HS-5 (cell line): Measurements from ENCODE around the gene EAF2.
"Not testable (repeated sequence)": the region's sequence is repeated elsewhere in the genome, so short reads cannot be mapped to it uniquely, and the experiment has no call there.

ENCODE experiments used
- DNase-seq: peaks from one replicate; pipeline ENCODE4 v3.0.0-alpha.2; 2012; ENCODE audit warnings: low read depth

The EAF2 gene

DNA sequence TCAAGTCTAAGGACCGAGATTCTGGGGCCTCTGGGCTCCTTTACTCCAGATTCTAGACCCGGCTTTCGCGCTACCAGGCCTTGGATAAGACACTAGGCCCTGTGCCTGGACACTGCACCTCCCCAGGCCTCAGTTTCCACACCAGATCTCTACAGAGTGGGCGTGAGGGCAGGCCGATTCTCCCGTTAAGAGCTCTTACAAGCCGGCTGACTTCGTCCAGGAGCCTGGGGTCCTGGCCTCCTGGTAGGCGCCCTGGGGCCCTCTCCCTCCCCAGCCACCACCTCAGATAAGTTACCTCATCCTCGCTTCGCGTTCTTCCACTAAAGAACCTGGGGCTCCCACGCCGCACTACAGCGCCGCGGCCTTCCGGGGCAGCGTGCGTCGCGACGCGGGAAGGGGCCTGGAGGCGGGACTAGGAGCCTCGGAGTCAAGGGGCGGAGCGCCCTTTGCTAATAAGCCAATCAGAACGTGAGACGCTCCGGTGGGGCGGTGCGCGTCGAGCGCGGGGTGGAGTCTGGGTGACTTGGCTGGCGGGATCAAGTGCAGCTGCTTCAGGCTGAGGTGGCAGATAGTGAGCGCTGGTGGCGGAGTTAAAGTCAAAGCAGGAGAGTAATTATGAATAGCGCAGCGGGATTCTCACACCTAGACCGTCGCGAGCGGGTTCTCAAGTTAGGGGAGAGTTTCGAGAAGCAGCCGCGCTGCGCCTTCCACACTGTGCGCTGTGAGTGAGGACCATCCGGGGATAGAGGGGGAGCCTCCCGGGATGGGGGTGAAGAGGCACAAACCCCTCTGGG is at the start of gene EAF2, which contains the start of gene IQCB1:
Gene EAF2 (plus strand): TSS at position 539 of the 794 bp plus-strand sequence. CDS start 77 bp downstream, at position 616.
Gene IQCB1 (minus strand): TSS at position 390 of the 794 bp plus-strand sequence. CDS start 6,100 bp downstream, outside the sequence.
- peak; percentile 86 for DNase-seq

DNA sequence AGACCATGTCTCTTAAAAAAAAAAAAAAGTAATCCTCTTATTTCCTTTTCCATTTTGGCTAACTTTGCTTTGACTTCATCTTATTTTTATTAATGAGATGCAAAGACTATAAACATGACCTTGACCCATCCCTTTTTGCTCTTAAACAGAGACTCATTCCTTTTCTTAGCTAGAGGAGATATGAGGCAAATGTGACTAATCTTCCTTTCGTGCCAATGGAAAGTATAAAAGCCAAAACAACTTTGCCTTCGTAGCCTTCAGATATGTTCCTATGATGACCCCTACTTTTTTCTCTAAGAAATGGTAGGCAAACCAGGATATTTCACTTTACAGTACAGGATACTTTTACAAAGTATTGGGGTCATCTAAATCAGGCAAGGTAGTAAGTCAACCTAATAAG is 48.5 kb upstream of the EAF2 start:
- DNase-seq, result no peak

DNA sequence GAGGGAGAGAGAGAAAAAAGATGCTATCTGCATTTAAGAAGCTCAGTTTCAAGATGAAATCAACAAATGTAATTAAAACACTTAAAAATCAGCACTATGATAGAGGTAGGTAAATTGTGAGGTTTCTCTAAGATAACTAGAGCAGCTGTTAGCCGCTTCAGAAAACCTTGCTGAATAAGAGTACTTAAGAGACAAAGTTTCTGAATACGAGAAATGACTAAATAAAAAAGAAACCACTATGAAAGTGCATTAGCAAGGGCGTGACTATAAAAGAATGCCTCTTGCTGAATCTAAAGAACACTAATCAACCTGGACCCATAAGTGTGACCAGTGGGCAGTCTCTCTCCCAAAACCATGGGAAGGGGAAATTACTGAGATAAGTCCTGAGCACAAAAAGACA is 41.9 kb upstream of the EAF2 start:
- no peak for DNase-seq

DNA sequence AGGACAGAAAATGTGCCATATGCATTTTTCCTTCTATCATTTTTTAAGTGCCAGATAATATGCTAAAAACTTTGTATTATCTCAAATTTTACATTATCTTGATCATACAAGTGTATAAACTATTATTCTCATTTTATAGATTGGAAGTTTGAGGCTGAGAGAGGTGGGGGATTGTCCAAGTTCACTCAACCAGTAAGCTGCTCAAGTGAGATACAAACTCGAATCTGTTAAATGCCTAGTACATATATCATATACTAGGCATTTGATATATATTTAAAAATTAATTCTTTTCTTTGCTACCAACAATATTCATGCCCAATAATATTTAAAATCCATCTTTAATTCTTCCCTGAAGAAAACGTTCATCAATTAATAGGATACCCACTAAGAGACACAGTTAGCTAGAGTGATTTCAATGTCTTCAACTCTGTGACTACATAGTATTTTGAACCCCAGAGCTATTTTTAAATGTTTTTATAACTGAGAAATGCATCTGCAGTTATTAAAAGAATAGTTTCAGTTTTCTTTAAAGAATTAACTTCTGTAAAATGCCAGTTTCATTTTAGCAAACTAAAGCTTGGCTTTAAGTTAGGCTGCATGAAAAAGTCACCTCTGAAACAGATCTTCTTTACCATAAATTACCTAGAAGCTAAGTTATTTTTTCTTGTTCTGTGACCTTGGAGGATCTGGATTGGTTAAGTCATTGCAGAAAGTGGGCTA is 40.6 kb upstream of the EAF2 start:
- no peak for DNase-seq

DNA sequence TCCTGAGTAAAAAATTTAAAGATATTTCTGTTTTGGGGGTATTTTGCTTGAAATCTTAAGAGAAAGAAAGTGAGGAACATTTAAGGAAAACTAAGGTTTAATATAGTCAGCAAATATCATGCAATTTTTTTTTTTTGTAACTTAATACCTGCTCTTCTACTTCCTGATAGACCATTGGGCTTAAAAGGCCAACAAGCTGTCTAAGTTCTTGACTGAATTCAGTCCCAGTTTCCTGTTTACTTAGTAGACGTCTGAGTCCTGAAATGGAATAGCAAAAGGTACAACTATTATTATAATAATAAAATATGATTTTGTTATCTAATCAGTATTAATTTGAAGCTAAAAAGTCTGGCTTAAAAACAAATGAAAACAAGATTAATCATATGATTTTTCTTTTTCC is 38.0 kb upstream of the EAF2 start:
- no peak for DNase-seq

DNA sequence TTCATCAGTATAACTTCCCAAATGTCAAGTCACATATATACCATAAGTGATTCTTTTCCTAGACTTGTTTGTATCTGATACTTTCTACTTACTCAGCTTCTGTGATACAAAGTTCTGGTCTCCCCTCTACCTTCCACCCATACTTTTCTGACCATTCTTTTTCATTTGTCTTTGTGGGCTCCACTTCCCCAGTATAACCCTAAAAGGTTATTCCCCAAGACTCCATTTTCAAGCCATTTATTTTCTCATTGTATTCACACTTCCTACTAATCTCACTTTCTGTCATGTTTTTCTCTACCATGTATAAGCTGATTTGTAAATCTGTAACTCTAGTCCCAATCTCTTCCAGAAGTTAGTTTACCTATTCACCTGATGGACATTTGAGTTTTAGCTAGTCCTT is 34.1 kb upstream of the EAF2 start:
- DNase-seq, result no peak

DNA sequence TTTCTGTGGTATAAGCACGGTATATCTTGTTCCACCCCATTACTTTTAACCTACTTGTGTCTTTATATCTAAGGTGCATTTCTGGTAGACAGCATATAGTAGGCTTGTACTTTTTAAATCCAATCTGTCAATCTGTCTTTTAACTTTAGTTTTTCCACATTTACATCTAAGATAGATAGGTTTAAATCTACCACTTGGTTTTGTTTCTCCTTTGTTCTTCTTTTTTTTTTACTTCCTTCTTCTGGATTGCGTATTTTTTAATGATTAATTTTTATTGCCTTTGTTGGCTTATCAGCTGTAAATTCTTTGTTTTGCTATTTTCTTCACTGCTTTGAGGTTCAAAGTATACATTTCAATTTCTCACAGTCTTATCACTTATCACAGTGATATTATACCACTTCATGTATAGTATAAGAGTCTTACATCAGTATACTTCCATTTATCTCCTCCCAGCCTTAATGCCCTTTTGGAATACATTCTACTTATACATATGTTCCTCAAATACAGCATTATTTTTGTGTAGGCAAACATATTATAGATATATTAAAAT is 31.2 kb upstream of the EAF2 start:
- DNase-seq, result no peak

DNA sequence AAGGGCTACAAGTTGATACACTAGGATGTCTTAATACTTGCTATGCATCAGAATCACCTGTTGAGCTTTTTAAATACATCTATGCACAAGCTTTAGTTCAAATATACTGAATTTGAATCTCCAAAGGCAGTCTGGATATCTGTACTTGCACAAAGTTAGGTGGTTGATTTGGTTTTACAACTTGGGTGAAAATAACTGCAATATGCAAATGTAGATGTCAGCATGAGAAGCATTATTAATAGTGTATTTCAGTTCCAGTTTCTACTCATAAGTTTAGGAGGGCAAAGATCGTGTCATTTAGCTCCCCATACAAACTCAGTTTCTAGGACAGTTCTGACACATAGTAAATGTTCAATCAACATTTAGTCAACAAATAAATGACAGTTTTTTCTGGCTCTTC is 25.8 kb upstream of the EAF2 start:
- DNase-seq, result no peak

DNA sequence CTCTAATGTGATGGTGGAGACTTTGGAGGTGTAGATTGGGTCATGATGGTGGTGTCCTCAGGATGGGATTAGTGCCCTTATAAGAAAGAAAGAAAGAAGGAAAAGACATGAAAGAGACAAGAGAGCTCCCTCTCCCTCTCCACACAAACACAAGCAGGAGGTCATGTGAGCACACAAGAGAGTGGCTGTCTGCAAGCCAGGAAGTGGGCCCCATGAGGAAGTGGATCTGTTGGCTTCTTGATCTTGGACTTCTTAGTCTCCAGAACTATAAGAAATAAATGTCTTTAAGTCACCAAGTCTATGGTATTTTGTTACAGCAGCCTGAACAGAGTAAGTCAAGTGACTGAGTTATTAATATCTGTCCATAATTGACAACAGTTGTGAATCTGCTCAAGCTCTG is 17.3 kb upstream of the EAF2 start:
- DNase-seq, result no peak

DNA sequence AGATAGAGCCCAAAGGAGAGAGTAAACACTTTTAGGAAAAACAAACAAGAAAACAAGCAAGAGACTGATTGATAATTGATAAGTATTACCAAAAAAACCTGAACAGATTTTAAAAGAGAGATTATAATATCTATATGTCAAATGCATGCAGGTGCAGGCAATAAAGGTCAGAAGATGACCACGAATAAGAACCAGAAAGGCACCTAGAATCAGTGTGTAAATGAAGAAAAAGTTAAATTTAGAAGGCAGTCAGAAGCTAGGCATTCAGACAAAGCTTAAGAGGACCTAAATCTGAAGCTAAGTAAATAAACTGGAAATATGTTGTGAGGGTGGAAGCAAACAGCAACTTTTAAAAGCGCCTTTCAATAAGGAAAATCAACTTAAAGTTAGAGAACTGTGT is 16.4 kb upstream of the EAF2 start:
- no peak for DNase-seq

DNA sequence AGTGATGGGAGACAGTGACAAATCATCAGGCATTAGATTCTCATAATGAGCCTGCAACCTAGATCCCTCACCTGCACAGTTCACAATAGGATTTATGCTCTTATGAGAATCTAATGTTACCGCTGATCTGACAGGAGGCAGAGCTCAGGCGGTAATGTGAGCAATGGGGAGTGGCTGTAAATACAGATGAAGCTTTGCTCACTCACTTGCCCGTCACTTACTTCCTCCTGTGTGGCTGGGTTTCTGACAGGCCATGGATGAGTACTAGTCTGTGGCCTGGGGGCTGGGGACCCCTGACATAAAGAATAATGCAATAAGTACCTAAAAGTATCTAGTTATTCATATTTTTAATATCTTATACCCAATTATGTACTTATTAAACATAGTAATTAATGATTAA is 15.8 kb upstream of the EAF2 start:
- DNase-seq, result no peak

DNA sequence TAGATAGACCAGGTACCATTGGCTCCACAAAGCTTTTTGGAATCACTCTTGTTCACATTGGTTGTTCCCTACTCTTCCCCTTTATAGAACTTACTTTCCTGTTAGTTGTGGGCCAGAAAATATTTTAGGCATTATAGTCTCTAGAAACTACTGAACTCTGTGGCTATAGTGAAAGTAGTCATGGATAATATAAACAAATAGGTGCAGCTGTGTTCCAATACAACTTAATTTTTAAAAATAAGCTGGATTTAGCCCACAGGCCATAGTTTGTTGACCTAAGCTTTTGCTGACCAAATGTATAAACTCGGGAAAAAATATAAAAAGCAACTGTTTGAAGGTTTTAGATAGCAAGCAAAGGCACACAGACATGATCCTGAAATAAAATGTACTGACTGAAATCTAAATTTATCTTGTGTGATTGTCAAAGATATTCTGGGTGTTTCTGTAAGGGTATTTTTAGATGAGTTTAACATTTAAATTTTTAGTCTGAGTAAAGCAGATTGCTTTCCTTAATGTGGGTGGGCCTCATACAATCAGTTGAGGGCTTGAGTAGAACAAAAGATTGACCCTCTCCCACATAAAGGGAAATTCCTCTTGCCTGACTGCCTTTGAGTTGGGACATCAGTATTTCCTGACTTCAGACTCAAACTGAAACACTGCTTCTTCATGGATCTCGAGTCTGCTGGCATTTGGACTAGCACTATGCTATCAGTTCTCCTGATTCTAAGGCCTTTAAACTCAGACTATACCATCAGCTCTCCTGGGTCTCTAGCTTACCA is 13.4 kb upstream of the EAF2 start:
- DNase-seq, result no peak

DNA sequence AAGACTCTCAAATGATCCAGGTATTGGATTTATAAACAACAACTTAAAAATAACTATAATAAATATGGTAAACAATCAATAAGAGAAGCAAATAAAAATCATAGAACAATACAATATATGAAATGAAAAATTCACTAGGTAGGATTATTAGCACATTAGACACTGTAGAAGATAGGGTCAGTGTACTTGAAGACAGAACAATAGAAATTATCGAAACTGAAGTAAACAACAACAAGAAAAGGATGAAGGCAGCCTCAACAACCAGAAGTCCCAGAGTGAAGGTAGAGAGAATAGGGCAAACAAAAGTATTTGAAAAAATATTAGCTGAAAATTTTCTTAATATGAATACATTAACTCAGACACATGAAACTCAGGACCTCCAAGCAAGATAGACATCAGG is 12.0 kb upstream of the EAF2 start:
- DNase-seq, result no peak

DNA sequence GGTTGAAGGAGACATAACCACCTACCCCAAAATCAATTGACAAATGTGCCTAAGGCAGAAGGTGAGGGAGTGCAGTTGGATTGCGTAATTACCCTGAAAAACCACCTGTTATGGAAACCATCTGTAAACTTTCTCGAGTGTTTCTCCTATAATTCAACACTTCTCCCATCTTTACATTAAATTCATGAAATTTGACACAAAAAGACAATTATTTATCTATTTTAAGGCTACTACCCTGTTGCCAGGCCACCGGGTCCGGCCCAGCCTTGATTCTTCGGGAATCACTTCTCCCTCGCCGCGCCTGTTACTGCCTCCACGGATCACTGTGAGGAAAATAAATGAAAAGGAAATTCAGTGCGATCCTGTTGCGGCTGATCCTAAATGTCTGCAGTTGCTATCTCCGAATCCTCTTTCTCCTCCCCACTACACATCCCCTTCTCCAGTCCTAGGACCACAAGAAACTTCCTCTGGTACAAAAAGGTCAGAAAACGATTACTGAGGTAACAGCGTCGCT is 795 bp upstream of the EAF2 start:
- DNase-seq, result peak; percentile 5

DNA sequence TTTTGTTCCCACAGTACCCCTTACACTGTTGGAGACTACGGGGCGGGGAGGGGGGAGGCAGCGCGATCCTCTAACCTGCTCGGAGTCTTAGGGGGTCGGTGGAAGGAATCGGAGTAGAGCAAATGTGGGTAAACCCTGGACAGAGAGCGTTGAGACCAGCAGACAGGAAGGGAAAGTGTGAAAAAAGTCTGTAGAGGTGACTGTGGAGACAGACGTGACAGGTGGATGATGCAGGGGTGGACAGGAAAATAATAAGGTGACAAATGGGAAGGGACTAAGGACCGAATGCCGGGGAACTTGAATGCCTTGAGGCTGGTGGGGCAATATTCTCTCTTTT is 424 bp downstream of the EAF2 start:
- DNase-seq, result no peak

DNA sequence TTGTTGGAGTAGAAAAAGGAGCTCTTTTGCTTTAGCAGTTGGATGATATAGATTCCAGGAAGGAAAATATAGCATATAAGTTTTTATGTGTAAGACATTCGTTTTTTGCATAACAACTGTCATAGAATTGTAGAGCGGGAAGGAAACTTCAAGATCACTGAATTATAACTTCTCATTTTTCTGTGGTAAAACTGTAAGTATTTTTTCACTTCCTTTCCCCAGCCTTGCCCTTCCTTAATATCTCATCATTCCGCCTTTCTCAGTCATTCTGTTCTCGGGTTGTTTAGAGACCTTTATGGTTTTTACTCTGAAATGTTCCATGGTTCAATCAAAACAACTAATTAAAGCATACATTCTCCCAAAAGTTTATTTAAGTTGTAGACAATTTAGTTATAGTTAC is 1.1 kb downstream of the EAF2 start:
- DNase-seq, result no peak

DNA sequence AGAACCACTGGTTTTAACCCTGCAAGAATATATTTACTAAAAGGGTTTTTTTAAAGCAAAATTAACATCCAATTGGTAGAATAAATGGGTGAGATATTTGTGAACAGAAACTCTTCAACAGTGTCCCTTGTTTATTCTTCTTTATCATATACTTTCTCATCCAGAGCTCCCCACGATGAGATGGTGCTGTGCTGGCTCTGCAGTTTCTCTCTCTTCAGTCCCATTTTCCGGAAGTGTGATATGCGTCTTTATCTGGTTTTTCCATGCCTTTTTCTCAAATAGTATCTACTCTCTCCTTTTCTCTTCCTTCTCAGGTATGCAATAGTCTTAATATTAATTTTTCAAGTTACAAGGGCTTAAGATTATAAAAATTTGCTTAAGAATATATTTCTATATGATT is 1.5 kb downstream of the EAF2 start:
- no peak for DNase-seq

DNA sequence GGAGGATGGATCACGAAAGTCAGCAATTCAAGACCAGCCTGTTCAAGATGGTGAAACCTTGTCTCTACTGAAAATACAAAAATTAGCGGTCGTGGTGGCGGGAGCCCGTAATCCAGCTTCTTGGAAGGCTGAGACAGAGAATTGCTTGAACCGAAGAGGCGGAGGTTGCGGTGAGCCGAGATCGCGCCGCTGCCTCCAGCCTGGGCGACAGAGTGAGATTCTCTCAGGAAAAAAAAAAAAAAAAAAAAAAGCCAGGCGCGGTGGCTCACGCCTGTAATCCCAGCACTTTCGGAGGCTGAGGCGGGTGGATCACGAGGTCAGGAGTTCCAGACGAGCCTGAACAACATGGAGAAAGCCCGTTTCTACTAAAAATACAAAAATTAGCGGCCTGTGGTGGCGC is 5.0 kb downstream of the EAF2 start:
- no peak for DNase-seq

DNA sequence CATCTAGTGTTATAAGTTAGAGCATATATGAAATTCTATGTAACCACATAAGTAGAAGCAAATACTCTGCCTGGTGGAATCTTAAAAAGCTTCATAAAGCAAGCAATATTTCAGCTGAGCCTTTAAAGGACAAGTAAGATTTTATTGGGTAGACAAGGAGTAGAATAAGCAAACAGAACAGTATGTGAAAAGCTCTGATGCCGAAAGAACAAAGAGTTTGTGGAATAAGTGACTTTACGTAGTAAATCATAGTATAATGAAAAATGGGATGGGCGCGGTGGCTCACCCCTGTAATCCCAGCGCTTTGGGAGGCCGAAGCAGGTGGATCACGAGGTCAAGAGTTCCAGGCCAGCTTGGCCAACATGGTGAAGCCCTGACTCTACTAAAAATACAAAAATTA is 9.9 kb downstream of the EAF2 start:
- DNase-seq, result no peak

DNA sequence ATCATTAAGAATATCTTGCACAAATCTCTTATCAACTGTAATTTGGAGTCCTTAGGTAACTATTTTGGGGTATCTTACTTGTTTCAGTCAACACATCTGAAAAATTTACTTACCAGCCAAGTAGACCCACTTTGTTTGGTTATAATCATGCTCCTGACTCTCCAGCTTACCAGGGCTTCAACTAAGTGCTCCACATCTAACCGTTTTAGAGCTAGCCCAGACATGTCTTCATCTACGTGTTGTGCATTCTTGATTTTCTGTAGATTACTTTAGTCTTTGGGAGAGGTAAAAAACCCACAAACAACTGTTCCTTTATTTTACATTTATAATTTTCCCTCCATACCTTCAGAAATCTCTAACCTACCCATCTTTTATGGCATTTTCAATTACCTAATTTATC is 17.2 kb downstream of the EAF2 start:
- no peak for DNase-seq

DNA sequence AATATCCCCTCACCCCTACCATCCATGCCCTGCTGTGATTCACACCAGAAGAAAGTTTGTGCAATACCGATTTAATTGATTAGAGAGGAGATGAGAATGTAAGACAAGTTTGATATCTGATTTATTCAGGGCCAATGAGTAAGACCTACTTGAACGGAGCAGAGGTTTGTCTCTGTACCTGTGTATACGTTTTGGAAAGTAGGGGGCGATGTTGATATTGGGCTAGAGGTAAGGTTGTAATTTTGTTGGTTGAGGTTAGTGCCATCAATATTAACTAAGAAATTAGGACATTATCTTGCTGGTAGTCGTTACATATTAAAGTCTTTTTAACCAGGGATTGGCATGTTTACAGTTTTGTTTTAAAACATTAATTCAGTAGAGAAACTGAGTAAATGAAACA is 20.5 kb downstream of the EAF2 start:
- no peak for DNase-seq

DNA sequence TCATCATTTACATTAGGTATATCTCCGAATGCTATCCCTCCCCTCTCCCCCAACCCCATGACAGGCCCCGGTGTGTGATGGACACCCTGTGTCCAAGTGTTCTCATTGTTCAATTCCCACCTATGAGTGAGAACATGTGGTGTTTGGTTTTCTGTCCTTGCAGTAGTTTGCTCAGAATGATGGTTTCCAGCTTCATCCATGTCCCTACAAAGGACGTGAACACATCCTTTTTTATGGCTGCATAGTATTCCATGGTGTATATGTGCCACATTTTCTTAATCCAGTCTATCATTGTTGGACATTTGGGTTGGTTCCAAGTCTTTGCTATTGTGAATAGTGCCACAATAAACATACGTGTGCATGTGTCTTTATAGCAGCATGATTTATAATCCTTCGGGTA is 22.8 kb downstream of the EAF2 start:
- DNase-seq, result not testable (repeated sequence)
